ENCODE data around the gene CLASP1. TPM values are rescaled to one million over a fixed set of nuclear protein-coding genes. Genes with fewer than 3 reads are reported as not detected.
"Not testable (repeated sequence)": the region's sequence is repeated elsewhere in the genome, so short reads cannot be mapped to it uniquely, and the experiment has no call there.

Gene CLASP1
- total RNA-seq, 1 donor from 2014 or later = 163 TPM

- Mint-ChIP-seq H3K4me3 (ENCODE audit: unreplicated experiment) (no peak overlapping the region), H3K36me3 (ENCODE audit: unreplicated experiment) (peaks cover 20% of the 10 kb centered on the region), H3K27ac (ENCODE audit: unreplicated experiment) (no peak overlapping the region), H3K27me3 (ENCODE audit: unreplicated experiment) (peaks cover 7% of the 10 kb centered on the region), H3K9me3 (ENCODE audit: unreplicated experiment) (peaks cover 12% of the 10 kb centered on the region), H3K4me1 (ENCODE audit: low read depth, unreplicated experiment) (peaks cover 2% of the 10 kb centered on the region)
- TF ChIP-seq CTCF (IDR thresholded peaks at IDR 0.05; ENCODE audit: partially characterized antibody, unreplicated experiment) = no peak
- DNase-seq = no peak
Measured at GRCh38 chr2:121686902-121687301, 37.6 kb upstream of the CLASP1 start.

GRCh38 chr2:121686218-121686617 lies 37.0 kb upstream of the CLASP1 start:
- Mint-ChIP-seq H3K27me3 (ENCODE audit: unreplicated experiment) (peaks cover 7% of the 10 kb centered on the region), H3K9me3 (ENCODE audit: unreplicated experiment) (peaks cover 12% of the 10 kb centered on the region), H3K36me3 (ENCODE audit: unreplicated experiment) (peaks cover 25% of the 10 kb centered on the region), H3K27ac (ENCODE audit: unreplicated experiment) (no peak overlapping the region), H3K4me3 (ENCODE audit: unreplicated experiment) (no peak overlapping the region), H3K4me1 (ENCODE audit: low read depth, unreplicated experiment) (peaks cover 2% of the 10 kb centered on the region)
- DNase-seq = no peak
- no peak for TF ChIP-seq CTCF (IDR thresholded peaks at IDR 0.05; ENCODE audit: partially characterized antibody, unreplicated experiment)

GRCh38 chr2:121682396-121683298 lies 33.4 kb upstream of the CLASP1 start:
- no peak for TF ChIP-seq CTCF (IDR thresholded peaks at IDR 0.05; ENCODE audit: partially characterized antibody, unreplicated experiment)
- peaks cover 10% of the 10 kb centered on the region for H3K9me3 Mint-ChIP-seq (ENCODE audit: unreplicated experiment)
- H3K27me3 Mint-ChIP-seq (ENCODE audit: unreplicated experiment) = no peaks in the 10 kb centered on the region
- peaks cover 32% of the 10 kb centered on the region for H3K36me3 Mint-ChIP-seq (ENCODE audit: unreplicated experiment)
- no peak overlapping the region for H3K27ac Mint-ChIP-seq (ENCODE audit: unreplicated experiment)
- no peak overlapping the region for H3K4me3 Mint-ChIP-seq (ENCODE audit: unreplicated experiment)
- no peaks in the 10 kb centered on the region for H3K4me1 Mint-ChIP-seq (ENCODE audit: low read depth, unreplicated experiment)
- no peak for DNase-seq

GRCh38 chr2:121677855-121678254 lies 28.6 kb upstream of the CLASP1 start:
- H3K36me3 Mint-ChIP-seq (ENCODE audit: unreplicated experiment) = peaks cover 18% of the 10 kb centered on the region
- no peaks in the 10 kb centered on the region for H3K27me3 Mint-ChIP-seq (ENCODE audit: unreplicated experiment)
- TF ChIP-seq CTCF (IDR thresholded peaks at IDR 0.05; ENCODE audit: partially characterized antibody, unreplicated experiment) = no peak
- no peak overlapping the region for H3K4me3 Mint-ChIP-seq (ENCODE audit: unreplicated experiment)
- H3K27ac Mint-ChIP-seq (ENCODE audit: unreplicated experiment) = no peak overlapping the region
- DNase-seq = no peak
- H3K9me3 Mint-ChIP-seq (ENCODE audit: unreplicated experiment) = peaks cover 8% of the 10 kb centered on the region
- no peaks in the 10 kb centered on the region for H3K4me1 Mint-ChIP-seq (ENCODE audit: low read depth, unreplicated experiment)

- not testable (repeated sequence) for H3K27me3 Mint-ChIP-seq (ENCODE audit: unreplicated experiment); H3K27ac Mint-ChIP-seq (ENCODE audit: unreplicated experiment); H3K4me1 Mint-ChIP-seq (ENCODE audit: low read depth, unreplicated experiment); H3K9me3 Mint-ChIP-seq (ENCODE audit: unreplicated experiment); DNase-seq; H3K4me3 Mint-ChIP-seq (ENCODE audit: unreplicated experiment)
- peaks cover 18% of the 10 kb centered on the region for H3K36me3 Mint-ChIP-seq (ENCODE audit: unreplicated experiment)
Measured at GRCh38 chr2:121671621-121672020, 22.4 kb upstream of the CLASP1 start.

Measured in glutamatergic neuron (in vitro differentiated cells).